Fibroblast of gingiva (primary cell): ENCODE data around the gene STXBP2.

Experiments used
- DNase-seq: peaks from one replicate; pipeline ENCODE4 v3.0.0-alpha.2; 2011; ENCODE audit warnings: low read depth

The STXBP2 gene

GRCh38 chr19:7612282-7613274, 24.3 kb upstream of the STXBP2 start:
- DNase-seq, result no peak

- no peak for DNase-seq
Measured at GRCh38 chr19:7614859-7615741, 21.8 kb upstream of the STXBP2 start.

- no peak for DNase-seq
Measured at GRCh38 chr19:7617172-7617571, 19.7 kb upstream of the STXBP2 start.

GRCh38 chr19:7617735-7618134, 19.2 kb upstream of the STXBP2 start:
- no peak for DNase-seq

DNA sequence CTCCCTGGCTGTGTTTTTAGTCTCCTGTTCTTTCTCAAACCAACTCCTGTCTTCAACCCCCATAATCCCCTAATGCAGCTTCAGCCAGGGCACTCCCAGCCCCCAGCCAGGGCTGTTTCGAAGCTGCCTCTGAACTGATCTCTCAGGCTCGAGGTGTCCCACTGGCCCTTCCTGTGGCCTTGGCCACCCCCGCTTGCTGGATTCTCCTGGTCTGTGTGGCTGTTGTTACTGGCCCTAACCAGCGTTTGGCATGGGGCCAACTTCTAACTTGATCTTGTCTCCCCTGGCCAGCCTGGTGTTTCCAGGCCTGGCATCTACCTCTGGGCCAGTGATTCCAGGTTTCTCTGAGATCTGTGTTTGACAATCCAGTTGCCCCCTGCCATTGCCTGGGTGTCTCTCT, 18.6 kb upstream of the STXBP2 start:
- no peak for DNase-seq

DNA sequence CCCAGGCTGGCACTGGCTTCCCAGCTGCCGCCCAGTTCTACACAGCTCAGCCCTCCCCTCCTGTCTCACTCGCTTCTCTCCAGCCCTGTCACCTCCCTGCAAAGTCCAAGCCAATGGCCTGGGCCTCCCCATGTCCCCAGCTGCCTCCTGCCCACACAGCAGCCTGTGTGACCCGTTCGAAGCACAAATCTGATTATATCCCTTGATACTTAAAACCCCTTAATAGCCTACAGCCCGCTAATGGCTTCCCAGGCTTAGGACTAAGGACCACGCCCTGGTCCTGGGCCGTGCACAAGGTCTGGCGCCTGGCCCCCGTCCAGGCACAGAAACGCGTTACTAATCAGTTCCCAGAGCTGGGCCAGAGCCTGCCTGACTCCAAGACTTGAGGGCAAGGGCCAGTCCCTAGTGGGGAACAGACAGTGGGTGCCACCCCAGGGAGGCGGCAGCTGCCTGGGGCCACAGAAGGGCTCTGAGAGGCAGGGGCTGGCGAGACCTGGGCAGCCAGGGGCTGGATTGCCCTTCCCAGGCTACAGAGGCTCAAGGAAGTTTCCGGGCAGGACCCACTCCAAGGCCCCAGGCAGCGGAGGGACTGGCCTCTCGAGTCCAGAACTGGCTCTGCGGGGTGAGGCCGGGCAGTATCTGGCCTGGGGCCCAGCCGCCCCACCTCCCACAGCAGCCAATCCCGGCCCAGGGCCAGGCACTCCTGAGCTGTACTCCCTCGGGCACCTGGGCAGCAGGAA, 18.0 kb upstream of the STXBP2 start:
- no peak for DNase-seq

DNA sequence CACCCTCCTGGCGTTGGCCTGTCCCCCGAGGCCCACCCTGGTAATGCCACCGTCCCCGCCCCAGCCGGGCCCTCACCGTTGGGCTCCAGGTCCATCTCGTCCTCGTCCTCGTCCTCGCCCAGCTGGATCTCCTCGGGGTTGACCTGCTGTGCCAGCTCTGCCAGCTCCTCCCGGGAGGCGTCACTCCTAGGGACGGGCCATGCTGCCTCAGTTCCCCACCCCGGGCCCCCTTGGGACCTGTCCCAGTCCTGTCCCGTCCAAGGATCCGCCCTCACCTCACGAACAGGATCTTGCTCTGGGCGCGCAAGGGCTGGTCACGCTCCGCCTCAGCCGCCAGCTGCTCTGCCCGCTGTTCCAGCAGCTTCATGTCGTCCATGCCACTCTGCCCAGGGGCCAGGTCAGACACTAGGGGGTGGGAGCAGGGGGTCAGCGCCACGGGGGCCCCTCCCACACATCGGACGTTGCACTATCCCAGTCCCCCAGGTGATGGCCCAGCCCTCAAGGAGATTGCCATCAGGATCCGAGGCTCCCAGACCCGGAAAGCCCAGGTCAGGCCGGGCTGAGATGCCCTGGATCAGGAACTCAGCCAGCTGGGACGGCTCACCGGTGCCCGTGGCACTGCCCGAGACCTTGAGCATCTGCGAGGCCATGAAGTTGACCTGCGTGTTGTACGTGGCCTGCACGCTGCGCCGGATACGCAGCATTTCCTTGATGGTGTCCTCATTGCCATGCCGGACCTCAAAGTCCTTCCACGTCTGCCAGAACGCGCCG, 17.1 kb upstream of the STXBP2 start:
- no peak for DNase-seq

- no peak for DNase-seq
Measured at GRCh38 chr19:7620442-7621412, 16.2 kb upstream of the STXBP2 start.

GRCh38 chr19:7622933-7623685, 13.8 kb upstream of the STXBP2 start:
- no peak for DNase-seq

DNA sequence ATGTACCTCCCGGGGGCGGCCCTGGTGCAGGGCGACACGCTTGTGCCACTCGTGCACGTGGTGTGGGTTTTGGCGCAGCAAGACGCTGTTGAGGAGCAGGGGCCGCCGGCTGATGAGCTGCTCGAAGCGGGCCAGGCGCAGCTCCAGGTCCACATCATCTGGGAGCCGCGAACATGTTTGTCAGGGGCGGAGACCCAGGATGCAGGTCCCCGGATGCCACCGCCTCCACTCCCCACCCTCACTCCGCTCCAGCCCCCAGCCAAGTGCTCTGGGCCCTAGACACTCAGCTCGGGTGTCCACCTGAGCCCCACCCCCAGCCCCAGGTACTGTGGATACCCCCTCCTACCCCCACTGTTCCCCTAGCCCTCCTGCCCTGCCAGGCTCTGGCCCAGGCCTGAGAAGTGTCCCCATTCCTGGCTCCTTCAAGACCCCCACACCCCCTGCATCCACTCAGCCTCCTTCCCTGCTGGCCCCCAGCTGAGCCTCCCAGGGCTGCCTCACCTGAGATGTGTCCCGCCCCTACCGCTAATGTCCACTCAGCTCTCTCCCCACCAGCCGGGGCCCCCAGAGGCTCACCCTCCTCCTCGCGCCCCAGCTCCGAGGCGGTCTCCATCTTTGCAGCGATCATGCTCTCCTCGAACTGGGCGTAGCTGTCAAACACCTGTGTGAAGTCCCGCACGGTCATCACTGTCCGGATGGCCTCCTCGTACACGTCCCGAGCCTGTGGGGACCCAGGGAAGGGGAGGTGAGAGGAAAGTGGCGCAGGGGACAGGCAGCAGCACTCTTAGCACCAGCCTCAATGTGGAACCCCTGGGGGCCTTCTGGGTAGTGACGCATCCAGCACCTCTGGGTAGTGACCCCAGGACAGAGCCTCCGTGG, 12.9 kb upstream of the STXBP2 start:
- no peak for DNase-seq

GRCh38 chr19:7624810-7625209, 12.1 kb upstream of the STXBP2 start:
- no peak for DNase-seq

GRCh38 chr19:7625763-7626372, 11.0 kb upstream of the STXBP2 start:
- DNase-seq, result no peak

GRCh38 chr19:7627166-7627565, 9.7 kb upstream of the STXBP2 start:
- DNase-seq, result no peak

- DNase-seq, result no peak
Measured at GRCh38 chr19:7628589-7629311, 8.2 kb upstream of the STXBP2 start.

DNA sequence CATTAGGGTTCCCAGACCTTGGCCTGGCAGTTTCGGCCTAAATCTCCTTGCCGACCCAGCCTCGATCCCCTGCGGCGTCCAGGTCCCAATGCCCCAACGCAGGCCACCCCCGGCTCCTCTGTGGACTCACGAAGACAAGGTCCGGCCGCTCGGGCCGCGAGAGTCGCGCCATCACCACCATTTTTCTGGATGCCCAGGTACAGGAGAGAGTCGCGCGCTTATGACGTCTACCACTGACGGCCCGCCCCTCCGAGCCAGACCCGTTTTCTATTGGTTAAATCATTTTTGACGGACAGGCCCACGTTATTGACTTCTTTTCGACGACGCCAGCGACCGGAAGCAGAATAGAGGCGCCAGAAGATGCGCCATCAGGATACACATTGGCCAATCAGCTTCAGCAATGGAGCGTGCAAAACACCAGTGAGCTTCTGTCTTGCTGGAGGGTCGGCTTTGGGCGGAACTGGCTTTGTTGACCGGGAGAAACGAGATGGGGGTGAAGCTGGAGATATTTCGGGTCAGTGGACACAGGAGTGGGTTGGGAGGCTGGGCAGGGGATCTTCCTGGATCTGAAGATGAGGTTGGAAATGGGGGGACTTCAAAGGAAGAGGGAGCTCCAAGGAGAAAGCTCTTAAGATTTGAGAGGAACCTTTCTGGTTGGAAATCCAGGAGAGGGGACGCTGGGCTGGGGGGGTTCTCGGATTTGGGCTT, 7.4 kb upstream of the STXBP2 start, which contains the start of the genes PET100 and XAB2:
Gene PET100, plus strand, starts transcription at position 447 of the 708 bp plus-strand sequence. Its CDS starts 41 bp downstream, at position 488.
Gene XAB2, minus strand, starts transcription at position 199 of the 708 bp plus-strand sequence. Its CDS starts 18 bp downstream, at position 181.
- peak; percentile 98 for DNase-seq

DNA sequence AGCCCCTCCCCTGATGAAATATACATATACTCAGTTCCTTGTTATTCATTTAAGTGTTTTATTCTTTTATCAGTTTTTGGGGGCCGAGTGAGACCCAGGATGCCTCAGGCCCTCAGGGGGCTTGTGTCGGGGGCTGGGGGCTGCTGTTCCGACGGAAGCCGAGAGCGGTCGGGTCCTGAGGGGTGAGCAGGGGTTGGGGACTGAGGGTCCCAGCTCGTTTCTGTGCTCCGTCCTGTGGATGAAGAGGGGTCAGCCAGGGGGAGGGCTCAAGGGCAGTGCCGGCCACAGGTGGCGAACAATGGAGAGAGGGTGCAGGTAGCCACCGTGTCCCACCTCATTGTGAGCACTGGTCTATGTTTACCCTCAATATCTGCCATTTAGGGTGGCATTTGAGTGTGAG, 5.3 kb upstream of the STXBP2 start:
- DNase-seq, result no peak
